Activated CD8-positive, alpha-beta memory T cell treated with anti-CD3 and anti-CD28 coated beads, Interleukin-2, amount 50 U/mL, for 4 hours (primary cell): ENCODE measurements around the gene PRR35.

Experiments
- DNase-seq: peaks from one replicate; pipeline ENCODE4 v3.0.0-alpha.2; 2020

The PRR35 gene

GRCh38 chr16:549544-550263 lies 10.5 kb upstream of the PRR35 start:
- DNase-seq, result no peak

- DNase-seq, result no peak
Observed at GRCh38 chr16:551210-551609, 9.0 kb upstream of the PRR35 start.

GRCh38 chr16:552171-552570 lies 8.0 kb upstream of the PRR35 start:
- no peak for DNase-seq

- no peak for DNase-seq
Observed at GRCh38 chr16:553601-554296, 6.4 kb upstream of the PRR35 start.

- DNase-seq, result no peak
Observed at GRCh38 chr16:554297-554621, 5.9 kb upstream of the PRR35 start.

GRCh38 chr16:554640-555365 lies 5.4 kb upstream of the PRR35 start:
- no peak for DNase-seq

- no peak for DNase-seq
Observed at GRCh38 chr16:555528-556473, 4.4 kb upstream of the PRR35 start.

- no peak for DNase-seq
Observed at GRCh38 chr16:556474-557173, 3.6 kb upstream of the PRR35 start.

GRCh38 chr16:557463-558297 lies 2.5 kb upstream of the PRR35 start:
- DNase-seq, result no peak

- no peak for DNase-seq
Observed at GRCh38 chr16:558298-559020, 1.7 kb upstream of the PRR35 start.

GRCh38 chr16:559021-559380 lies 1.2 kb upstream of the PRR35 start:
- no peak for DNase-seq

- DNase-seq, result no peak
Observed at GRCh38 chr16:559411-560203, 587 bp upstream of the PRR35 start.

- no peak for DNase-seq
Observed at GRCh38 chr16:560701-561412, 663 bp downstream of the PRR35 start.

GRCh38 chr16:561413-561794 lies 1.2 kb downstream of the PRR35 start:
- no peak for DNase-seq

GRCh38 chr16:561957-562938 lies 2.1 kb downstream of the PRR35 start:
- DNase-seq, result no peak

GRCh38 chr16:563072-563644 lies 3.0 kb downstream of the PRR35 start:
- DNase-seq, result no peak

GRCh38 chr16:564690-565418 lies 4.7 kb downstream of the PRR35 start:
- no peak for DNase-seq
